Left colon (tissue), 2 donors: ENCODE data around the gene STAG3. TPM values are rescaled to one million over a fixed set of nuclear protein-coding genes. Genes with fewer than 3 reads are reported as not detected.

Source experiments
- ATAC-seq: fragments of 200-7000 bp; cut with Tn5 transposase; one replicate; pipeline ENCODE4 v1.9.1; 2020; ENCODE audit warnings: mild to moderate bottlenecking, moderate library complexity
- DNase-seq, 2 donors: peaks; one replicate each; pipeline ENCODE4 v3.0.0-alpha.2; 2020
- intact Hi-C, 2 donors: fragments of 100-400 bp; cut with DNase I in 1 of 2; cut with micrococcal nuclease in 1 of 2; formaldehyde crosslinking; loops; one replicate each; pipeline versions ENCODE4 v1.11.2 to v1.14.0; 2022; cut with DNase I, micrococcal nuclease
- total RNA-seq, 2 donors: library from RNA; stranded (reverse); fragmentation: NEBNext Ultra II Directional; extraction: Animal tissue kit (Norgen Biotek cat#: 25700); gene quantifications; one replicate each; pipeline ENCODE4 v1.2.1, GENCODE V29; 2021
- donor health status: DM: no; HTN: no; CAD: no.
- donor health status: DM: yes; HTN: yes; CAD: no.

Gene STAG3
- total RNA-seq, 2 donors from 2014 or later = 1.2 to 2.0 TPM

- ATAC-seq (peak; percentile 60), DNase-seq (peak; percentile 80 to 85)
- intact Hi-C loops = no loop called here
Measured at GRCh38 chr7:100154651-100155491, 22.8 kb upstream of the STAG3 start.

DNA sequence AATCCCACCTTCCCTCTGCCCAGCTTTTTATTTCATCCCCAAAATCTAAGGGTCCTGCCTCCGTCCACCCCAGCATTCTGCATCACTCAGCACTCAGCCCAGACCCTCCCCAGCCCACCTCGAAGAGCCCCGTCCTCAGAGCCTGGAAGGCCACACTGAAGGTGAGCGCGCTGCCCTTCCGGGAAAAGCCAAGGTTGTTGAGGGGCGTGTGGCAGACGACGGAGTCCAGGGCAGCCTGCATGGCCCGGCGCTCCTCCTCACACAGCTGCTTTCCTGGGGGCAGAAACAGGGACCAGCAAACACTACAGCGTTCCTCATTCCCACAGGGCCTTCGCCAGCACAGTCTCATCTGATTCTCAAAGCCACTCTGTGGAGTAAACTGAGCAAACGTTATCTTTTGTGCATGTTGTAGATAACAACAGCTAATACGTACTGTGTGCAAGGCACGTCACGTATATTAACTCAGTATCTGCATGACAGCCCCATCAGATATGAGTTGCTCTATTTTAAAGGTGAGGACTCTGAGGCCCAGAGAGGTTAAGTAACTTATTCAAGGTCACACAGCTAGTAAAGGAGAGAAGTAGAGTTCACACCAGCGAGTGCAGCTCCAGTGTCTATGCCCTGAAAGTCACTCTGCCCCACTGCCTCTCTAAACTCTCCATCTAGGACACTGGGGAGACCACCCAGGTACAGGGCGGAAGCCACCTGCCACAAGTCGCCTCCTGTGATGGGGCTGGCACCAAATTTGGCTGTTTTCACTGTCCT is 22.0 kb upstream of the STAG3 start:
- DNase-seq = no peak
- intact Hi-C loops = no loop called here

DNA sequence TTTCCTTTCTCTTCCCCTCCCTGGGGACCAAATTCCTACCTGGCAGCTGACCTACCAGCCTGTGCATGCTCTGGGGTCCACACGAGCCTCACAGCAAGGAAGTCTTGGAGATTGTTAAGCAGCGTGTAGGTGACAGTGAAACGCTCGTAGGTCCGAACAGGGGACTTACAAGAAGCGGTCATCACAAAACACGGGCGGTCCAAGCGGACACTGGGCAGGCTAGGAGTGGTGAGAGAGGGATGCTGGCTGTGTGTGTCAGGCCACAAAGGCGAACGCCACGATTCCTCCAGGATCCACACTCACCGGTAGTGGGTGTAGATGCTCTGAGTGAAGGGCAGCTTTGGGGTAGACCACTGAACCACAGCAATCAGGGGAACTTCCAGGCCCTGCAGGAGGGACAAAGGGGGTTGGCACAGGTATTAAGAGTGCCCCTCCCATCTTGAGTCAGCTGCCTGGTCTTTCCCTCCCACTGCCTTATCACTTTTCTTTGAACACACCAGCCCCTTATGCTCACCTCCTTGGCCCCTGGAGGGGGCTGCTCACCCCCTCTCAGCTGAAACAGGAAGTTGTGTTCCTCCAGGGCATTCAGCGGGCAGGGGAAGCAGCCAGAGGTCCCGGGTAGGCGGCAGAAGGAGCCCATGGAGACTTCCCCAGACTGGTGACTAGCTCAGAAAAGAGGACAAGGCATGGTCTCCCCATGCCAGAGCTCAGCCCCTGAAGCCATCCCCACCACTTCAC is 21.2 kb upstream of the STAG3 start:
- no peak for ATAC-seq
- intact Hi-C loops = no loop called here
- DNase-seq = no peak

More for the DNA sequence above, 22.0 kb upstream of the STAG3 start:
- no peak for ATAC-seq

GRCh38 chr7:100157069-100157333 is 20.7 kb upstream of the STAG3 start:
- ATAC-seq (no peak), DNase-seq (no peak)
- intact Hi-C loops = no loop called here

- ATAC-seq = peak; percentile 17
- DNase-seq = peak; percentile 41 to 60
- intact Hi-C loops = no loop called here
Measured at GRCh38 chr7:100157334-100158228, 20.1 kb upstream of the STAG3 start.

GRCh38 chr7:100158229-100159098 is 19.3 kb upstream of the STAG3 start, which contains the start of gene TRAPPC14:
Gene TRAPPC14, minus strand, starts transcription at chr7:100158723. Its CDS starts 224 bp downstream, at chr7:100158499.
- ATAC-seq = peak; percentile 52
- peak; percentile 93 to 99 for DNase-seq
- intact Hi-C loops = no loop called here

- no peak for DNase-seq
- intact Hi-C loops = no loop called here
- ATAC-seq = no peak
Measured at GRCh38 chr7:100159099-100159623, 18.6 kb upstream of the STAG3 start.

DNA sequence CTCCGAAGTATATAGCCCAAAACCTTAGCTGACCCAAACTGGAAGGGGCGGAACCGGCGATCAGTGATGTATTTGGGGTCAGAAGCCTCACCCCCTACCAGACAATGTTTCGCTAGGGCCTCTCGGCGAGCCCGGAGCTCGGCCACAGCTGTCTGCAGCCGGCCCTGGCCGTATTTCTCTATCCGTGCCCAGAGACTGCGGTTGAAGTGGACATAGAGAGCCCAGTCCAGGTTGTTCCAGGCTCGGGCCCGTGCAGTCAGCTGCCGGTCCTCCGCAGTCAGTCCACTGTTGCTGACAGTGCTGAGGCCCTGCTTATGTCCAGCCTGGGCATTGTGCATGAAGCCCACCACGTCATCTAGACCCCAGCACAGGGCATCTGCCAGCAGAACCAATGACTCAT is 17.7 kb upstream of the STAG3 start:
- DNase-seq (no peak), ATAC-seq (no peak)
- intact Hi-C loops = no loop called here

- ATAC-seq = peak; percentile 76
- intact Hi-C loops = no loop called here
- DNase-seq = peak; percentile 72 to 83
Measured at GRCh38 chr7:100163006-100163531, 14.6 kb upstream of the STAG3 start.

- DNase-seq = no peak
Measured at GRCh38 chr7:100163871-100164270, 13.8 kb upstream of the STAG3 start.

GRCh38 chr7:100166317-100166940 is 11.3 kb upstream of the STAG3 start:
- no peak for DNase-seq
- intact Hi-C loops = no loop called here
- no peak for ATAC-seq

More at GRCh38 chr7:100163871-100164270, 13.8 kb upstream of the STAG3 start:
- intact Hi-C loops = no loop called here
- no peak for ATAC-seq

DNA sequence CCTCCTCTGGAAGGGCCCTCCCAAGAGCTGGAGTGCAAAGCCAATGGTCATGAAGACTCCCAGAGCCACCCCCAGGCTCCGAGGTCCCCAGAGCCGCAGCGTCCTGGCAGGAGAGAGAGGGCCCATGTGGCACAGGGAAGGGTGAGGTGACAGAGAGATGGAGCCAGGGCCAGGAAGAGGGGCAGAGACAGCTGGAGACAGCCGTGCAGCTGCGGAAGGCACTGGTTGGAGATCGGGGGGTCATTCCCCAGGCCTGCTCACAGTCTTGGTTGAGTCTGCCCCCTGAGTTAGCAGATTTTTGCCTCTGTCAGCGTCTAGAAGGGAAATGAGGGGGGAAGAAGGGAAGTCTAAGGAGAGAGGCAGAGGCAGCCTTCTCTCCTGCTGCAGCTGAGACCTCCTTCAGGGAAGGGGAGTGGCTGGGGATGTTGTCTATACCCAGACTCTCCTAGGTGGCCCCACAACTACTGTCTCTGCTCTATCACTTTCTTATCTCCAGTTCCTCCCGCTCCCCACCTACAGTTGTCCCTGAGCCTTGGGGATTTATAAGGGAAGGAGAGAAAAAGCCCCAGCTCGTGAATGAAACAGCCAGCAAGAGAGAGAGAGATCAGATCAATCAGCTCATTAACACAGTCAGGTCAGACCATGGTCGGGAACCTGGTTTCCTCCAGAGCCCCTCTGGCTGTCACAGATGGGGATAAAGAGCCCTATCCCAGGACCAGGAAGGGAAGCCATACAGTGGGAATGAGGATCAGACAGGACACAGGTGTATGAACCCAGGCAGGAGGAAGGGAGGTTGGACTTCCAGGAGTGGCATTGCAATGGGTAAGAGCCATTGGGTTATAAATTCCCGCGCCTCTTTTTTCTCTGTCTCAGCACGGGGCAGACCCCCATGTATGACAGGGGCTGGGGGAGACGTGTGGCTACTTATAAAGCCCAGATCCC is 10.5 kb upstream of the STAG3 start:
- peak; percentile 24 for ATAC-seq
- intact Hi-C loops = no loop called here
- peak in 1 of 2 donors; percentile 24 for DNase-seq

GRCh38 chr7:100167912-100168323 is 9.8 kb upstream of the STAG3 start:
- DNase-seq = peak in 1 of 2 donors; percentile 56
- intact Hi-C loops = no loop called here
- peak; percentile 59 for ATAC-seq

DNA sequence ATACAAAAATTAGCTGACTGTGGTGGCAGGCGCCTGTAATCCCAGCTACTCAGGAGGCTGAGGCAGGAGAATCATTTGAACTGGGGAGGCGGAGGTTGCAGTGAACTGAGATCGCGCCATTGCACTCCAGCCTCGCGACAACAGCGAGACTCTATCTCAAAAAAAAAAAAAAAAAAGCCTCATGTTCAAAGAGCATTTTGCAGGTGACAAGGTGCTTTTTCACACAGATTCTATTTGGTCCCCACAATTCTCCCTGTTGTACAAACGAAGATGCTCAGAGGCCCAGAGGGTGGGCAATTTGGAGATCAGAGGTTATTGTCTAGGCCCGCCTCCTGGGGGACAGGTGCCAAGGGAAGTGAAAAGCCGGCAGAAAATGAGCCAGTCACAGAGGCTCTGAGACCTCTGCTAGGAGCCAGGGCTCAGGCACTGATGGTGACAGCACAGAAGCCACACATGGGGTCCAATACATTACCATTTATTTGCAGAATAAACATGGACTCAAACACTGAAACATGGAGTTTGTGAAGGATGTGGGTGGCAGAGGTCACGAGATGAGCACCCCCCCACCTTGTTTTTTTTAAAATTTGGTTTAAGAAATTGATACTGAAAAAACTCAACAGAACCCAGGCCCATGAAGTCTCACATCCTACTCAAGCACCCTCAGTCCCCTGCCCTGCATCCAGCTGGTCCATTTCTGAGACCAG is 8.4 kb upstream of the STAG3 start:
- no peak for DNase-seq
- intact Hi-C loops = no loop called here
- ATAC-seq = no peak
